ENCODE results near the gene P4HB.

P4HB gene

GRCh38 chr17:81895400-81895799, 35.1 kb upstream of the P4HB start:
- no peak for DNase-seq

- no peak for DNase-seq
Observed at GRCh38 chr17:81891303-81891552, 30.9 kb upstream of the P4HB start.

- DNase-seq, result no peak
Observed at GRCh38 chr17:81890447-81891302, 30.3 kb upstream of the P4HB start.

- no peak for DNase-seq
Observed at GRCh38 chr17:81889602-81890001, 29.3 kb upstream of the P4HB start.

- DNase-seq, result no peak
Observed at GRCh38 chr17:81888988-81889595, 28.8 kb upstream of the P4HB start.

GRCh38 chr17:81888105-81888987, 28.0 kb upstream of the P4HB start:
- no peak for DNase-seq

- no peak for DNase-seq
Observed at GRCh38 chr17:81885869-81886548, 25.7 kb upstream of the P4HB start.

GRCh38 chr17:81885454-81885853, 25.1 kb upstream of the P4HB start:
- no peak for DNase-seq

- DNase-seq, result no peak
Observed at GRCh38 chr17:81884968-81885367, 24.6 kb upstream of the P4HB start.

GRCh38 chr17:81884520-81884919, 24.2 kb upstream of the P4HB start:
- DNase-seq, result no peak

- DNase-seq, result no peak
Observed at GRCh38 chr17:81879121-81879520, 18.8 kb upstream of the P4HB start.

- no peak for DNase-seq
Observed at GRCh38 chr17:81878294-81878693, 18.0 kb upstream of the P4HB start.

GRCh38 chr17:81877569-81877968, 17.2 kb upstream of the P4HB start:
- DNase-seq, result no peak

GRCh38 chr17:81871387-81872230, 11.3 kb upstream of the P4HB start:
- DNase-seq, result peak; percentile 92

- no peak for DNase-seq
Observed at GRCh38 chr17:81870981-81871386, 10.6 kb upstream of the P4HB start, which contains the start of gene ARHGDIA. ARHGDIA (minus strand) TSS chr17:81871337; CDS start chr17:81869930, 1,407 bp downstream.

GRCh38 chr17:81870131-81870980, 10.0 kb upstream of the P4HB start:
- no peak for DNase-seq

- peak; percentile 40 for DNase-seq
Observed at GRCh38 chr17:81869221-81870130, 9.1 kb upstream of the P4HB start.

GRCh38 chr17:81868674-81869220, 8.4 kb upstream of the P4HB start:
- no peak for DNase-seq

- DNase-seq, result no peak
Observed at GRCh38 chr17:81867991-81868673, 7.8 kb upstream of the P4HB start.
